ENCODE results near the gene TMED6.

GRCh38 chr16:69368866-69369265, 17.3 kb upstream of the TMED6 start:
- TF ChIP-seq POLR2AphosphoS5 (IDR thresholded peaks at IDR 0.05; ENCODE audit: borderline replicate concordance, low read depth, low read length), result no peak
- no peak for TF ChIP-seq EZH2 (IDR thresholded peaks at IDR 0.05)
- TF ChIP-seq FOXP2 (optimal IDR thresholded peaks at IDR 0.05; ENCODE audit: control extremely low read depth, extremely low read length, insufficient read depth), result no peak

All from SK-N-MC (cell line).